DND-41 (cell line): ENCODE data around the gene ATXN1.
"Not testable (repeated sequence)": the region's sequence is repeated elsewhere in the genome, so short reads cannot be mapped to it uniquely, and the experiment has no call there.

ENCODE experiments used
- ATAC-seq: fragments of 200-7000 bp; cut with Tn5 transposase; 3 replicates; pipeline ENCODE4 v1.9.1; 2021; ENCODE audit warnings: low read depth; ENCODE audit not compliant: insufficient read depth
- DNase-seq: peaks from one replicate; pipeline ENCODE4 v3.0.0-alpha.2; 2020
- H2AFZ ChIP-seq: 2 replicates; pipeline ENCODE4 v1.6.0; 2012; ENCODE audit warnings: low read depth, low read length
- H3K27ac ChIP-seq: 2 replicates; pipeline ENCODE4 v1.5.1; 2012; ENCODE audit warnings: low read length, inconsistent platforms
- H3K27me3 ChIP-seq: fragments of 200-600 bp; sonication (generic); 2 replicates; pipeline ENCODE4 v1.6.0; 2012; ENCODE audit warnings: low read length, mild to moderate bottlenecking, inconsistent platforms; ENCODE audit not compliant: insufficient read depth, poor library complexity
- H3K36me3 ChIP-seq: 2 replicates; pipeline ENCODE4 v1.5.1; 2012; ENCODE audit warnings: low read length, inconsistent platforms; ENCODE audit not compliant: insufficient read depth
- H3K4me1 ChIP-seq: 2 replicates; pipeline ENCODE4 v1.5.1; 2012; ENCODE audit warnings: mild to moderate bottlenecking, low read length; ENCODE audit not compliant: insufficient read depth
- H3K4me2 ChIP-seq: 2 replicates; pipeline ENCODE4 v1.6.0; 2012; ENCODE audit warnings: mild to moderate bottlenecking, moderate library complexity, low read length, inconsistent platforms; ENCODE audit not compliant: insufficient read depth
- H3K4me3 ChIP-seq, 2 experiments: fragments of 200-600 bp in 1 of 2; shearing (Covaris generic) in 1 of 2; 2 replicates each; pipeline ENCODE4 v1.5.1; 2012 to 2016; ENCODE audit warnings: inconsistent platforms in 2 of 2, low read length in 2 of 2, mild to moderate bottlenecking in 2 of 2, low read depth in 1 of 2, moderate library complexity in 1 of 2
- H3K79me2 ChIP-seq: 2 replicates; pipeline ENCODE4 v1.6.0; 2012; ENCODE audit warnings: low read length, inconsistent platforms; ENCODE audit not compliant: insufficient read depth
- H3K9ac ChIP-seq: 2 replicates; pipeline ENCODE4 v1.6.0; 2012; ENCODE audit warnings: low read depth, mild to moderate bottlenecking, inconsistent platforms, low read length, moderate library complexity
- H3K9me3 ChIP-seq: 2 replicates; pipeline ENCODE4 v1.5.1; 2012; ENCODE audit warnings: low read length, moderate library complexity, mild to moderate bottlenecking, inconsistent platforms; ENCODE audit not compliant: insufficient read depth, severe bottlenecking
- H4K20me1 ChIP-seq: 2 replicates; pipeline ENCODE4 v1.6.0; 2012; ENCODE audit warnings: low read length; ENCODE audit not compliant: insufficient read depth
- EZH2 ChIP-seq: IDR thresholded peaks from 3 replicates; pipeline ENCODE4 v1.6.1; 2012; ENCODE audit warnings: borderline replicate concordance, low read depth, mild to moderate bottlenecking, moderate library complexity, low read length, inconsistent platforms; ENCODE audit not compliant: severe bottlenecking
- TF ChIP-seq, protein P1 (sequence below): IDR thresholded peaks from 2 replicates; pipeline ENCODE4 v1.5.1; 2012; ENCODE audit warnings: borderline replicate concordance, low read length, moderate library complexity, mild to moderate bottlenecking; ENCODE audit not compliant: poor library complexity, severe bottlenecking; ENCODE audit errors: extremely low read depth

ATXN1 gene

DNA sequence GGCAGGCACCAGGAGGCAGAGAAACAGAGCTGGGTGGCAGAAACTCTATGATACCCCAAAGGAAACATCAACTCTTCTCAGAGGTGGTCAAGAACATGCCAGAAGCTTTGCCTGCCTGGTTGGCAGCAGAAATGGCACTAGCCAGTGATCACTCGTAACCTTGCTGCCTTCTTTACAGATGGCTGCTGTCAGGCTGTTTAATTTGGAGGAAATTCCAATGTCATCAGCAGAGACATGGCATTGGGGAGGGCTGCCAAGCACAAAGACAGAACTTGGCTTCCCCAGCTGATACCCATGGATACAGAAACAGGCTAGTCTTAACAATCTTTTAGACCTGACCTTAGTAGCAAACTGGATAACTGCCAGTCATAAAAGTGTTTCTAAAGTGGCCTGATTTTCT, 369.2 kb downstream of the ATXN1 start:
- Histone ChIP-seq H3K4me2 (no peak overlapping the region), H3K27ac (no peak overlapping the region)

DNA sequence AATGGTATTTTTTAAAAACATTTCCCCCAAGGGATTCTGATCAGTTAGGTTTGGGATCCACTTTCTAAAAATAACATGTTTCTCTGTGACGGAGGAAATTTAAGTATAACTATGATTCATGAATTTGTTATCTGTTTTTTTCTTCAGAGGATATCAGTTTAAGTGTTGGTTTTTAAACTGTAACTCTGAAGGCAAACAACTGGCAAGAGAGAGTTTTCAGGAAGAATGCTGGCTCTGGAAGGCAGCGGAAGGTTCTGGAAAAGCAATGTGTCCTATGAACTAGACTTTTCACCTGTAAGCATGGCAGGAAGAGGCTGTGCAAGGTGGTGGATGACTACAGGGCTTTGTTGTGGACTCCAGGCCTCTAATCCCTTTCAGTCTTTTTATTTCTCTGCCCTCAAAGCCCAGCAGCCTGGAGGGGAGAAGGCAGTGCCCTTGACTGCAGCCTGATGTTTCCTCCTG, 369.8 kb downstream of the ATXN1 start:
- Histone ChIP-seq H2AFZ (no peak overlapping the region), H3K4me2 (no peak overlapping the region), H3K4me1 (no peaks in the 10 kb centered on the region), H3K9ac (no peak overlapping the region), H3K79me2 (no peaks in the 10 kb centered on the region), H3K36me3 (no peaks in the 10 kb centered on the region), H4K20me1 (no peaks in the 10 kb centered on the region), H3K4me3 (no peak overlapping the region), H3K27ac (no peak overlapping the region), H3K9me3 (no peaks in the 10 kb centered on the region), H3K27me3 (no peaks in the 10 kb centered on the region)
- TF ChIP-seq EZH2 = no peak
- TF ChIP-seq, protein P1, sequence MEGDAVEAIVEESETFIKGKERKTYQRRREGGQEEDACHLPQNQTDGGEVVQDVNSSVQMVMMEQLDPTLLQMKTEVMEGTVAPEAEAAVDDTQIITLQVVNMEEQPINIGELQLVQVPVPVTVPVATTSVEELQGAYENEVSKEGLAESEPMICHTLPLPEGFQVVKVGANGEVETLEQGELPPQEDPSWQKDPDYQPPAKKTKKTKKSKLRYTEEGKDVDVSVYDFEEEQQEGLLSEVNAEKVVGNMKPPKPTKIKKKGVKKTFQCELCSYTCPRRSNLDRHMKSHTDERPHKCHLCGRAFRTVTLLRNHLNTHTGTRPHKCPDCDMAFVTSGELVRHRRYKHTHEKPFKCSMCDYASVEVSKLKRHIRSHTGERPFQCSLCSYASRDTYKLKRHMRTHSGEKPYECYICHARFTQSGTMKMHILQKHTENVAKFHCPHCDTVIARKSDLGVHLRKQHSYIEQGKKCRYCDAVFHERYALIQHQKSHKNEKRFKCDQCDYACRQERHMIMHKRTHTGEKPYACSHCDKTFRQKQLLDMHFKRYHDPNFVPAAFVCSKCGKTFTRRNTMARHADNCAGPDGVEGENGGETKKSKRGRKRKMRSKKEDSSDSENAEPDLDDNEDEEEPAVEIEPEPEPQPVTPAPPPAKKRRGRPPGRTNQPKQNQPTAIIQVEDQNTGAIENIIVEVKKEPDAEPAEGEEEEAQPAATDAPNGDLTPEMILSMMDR = no peak
- no peak for ATAC-seq
- no peak for DNase-seq

More for the DNA sequence above, 369.2 kb downstream of the ATXN1 start:
- TF ChIP-seq, protein P1 = no peak
- no peak for TF ChIP-seq EZH2
- no peak for ATAC-seq
- Histone ChIP-seq H2AFZ (no peak overlapping the region), H3K4me3 (no peak overlapping the region), H3K27me3 (no peaks in the 10 kb centered on the region), H3K79me2 (no peaks in the 10 kb centered on the region), H3K9ac (no peak overlapping the region), H3K9me3 (no peaks in the 10 kb centered on the region), H4K20me1 (no peaks in the 10 kb centered on the region), H3K4me1 (no peaks in the 10 kb centered on the region), H3K36me3 (no peaks in the 10 kb centered on the region)
- DNase-seq = no peak

DNA sequence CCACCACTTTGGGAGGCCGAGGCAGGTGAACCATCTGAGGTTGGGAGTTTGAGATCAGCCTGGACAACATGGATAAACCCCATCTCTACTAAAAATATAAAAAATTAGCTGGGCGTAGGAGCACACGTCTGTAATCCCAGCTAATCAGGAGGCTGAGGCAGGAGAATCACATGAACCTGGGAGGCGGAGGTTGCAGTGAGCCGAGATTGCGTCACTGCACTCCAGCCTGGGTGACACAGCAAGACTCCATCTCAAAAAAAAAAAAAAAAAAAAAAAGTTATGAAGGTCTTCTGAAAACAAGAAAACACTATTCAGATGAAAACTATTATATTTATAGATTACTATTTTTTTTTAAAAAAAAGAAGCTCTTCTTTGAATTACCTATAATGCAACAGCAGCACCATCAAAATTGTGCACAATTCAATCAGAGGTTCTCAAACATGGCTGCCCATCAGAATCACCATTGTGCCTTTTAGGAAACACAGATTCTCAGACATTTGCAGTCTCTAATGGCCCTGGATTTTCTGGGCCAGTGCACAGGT, 370.3 kb downstream of the ATXN1 start:
- ATAC-seq, H3K79me2 ChIP-seq, H3K9me3 ChIP-seq, H3K36me3 ChIP-seq, H3K4me3 ChIP-seq, H3K4me2 ChIP-seq, H3K9ac ChIP-seq, H2AFZ ChIP-seq, DNase-seq, H4K20me1 ChIP-seq, H3K27me3 ChIP-seq, H3K27ac ChIP-seq, H3K4me1 ChIP-seq: not testable (repeated sequence)

DNA sequence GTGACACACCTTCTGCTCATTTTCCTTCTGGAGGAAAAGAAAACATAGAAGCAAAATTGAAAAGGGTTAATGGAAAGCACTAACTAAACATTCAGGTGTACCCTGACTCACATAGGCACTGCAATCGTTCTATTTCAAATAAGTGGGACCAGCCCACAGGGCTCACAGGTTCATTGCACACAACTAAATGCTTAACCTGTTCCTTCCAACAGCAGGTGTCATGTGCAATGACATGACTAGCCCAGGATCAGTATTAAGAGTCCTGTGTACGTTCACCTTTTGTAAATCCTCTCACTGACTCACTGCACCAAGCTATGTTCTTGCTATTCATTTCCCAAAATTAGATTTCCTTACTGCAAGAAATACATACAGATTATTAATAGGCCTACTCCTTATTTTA, 371.6 kb downstream of the ATXN1 start:
- H3K9ac ChIP-seq = no peak overlapping the region
- DNase-seq (no peak), ATAC-seq (no peak)
- H3K9me3 ChIP-seq = no peaks in the 10 kb centered on the region
- TF ChIP-seq EZH2 = no peak
- TF ChIP-seq, protein P1 = no peak
- H3K36me3 ChIP-seq = no peaks in the 10 kb centered on the region
- H3K27me3 ChIP-seq = no peaks in the 10 kb centered on the region
- H3K79me2 ChIP-seq = no peaks in the 10 kb centered on the region
- no peak overlapping the region for H3K27ac ChIP-seq
- no peaks in the 10 kb centered on the region for H4K20me1 ChIP-seq
- H2AFZ ChIP-seq = no peak overlapping the region
- H3K4me2 ChIP-seq = no peak overlapping the region
- no peaks in the 10 kb centered on the region for H3K4me1 ChIP-seq
- no peak overlapping the region for H3K4me3 ChIP-seq
